ENCODE results near the gene MAP2K3. TPM values are rescaled to one million over a fixed set of nuclear protein-coding genes. Genes with fewer than 3 reads are reported as not detected.

Gene MAP2K3
- total and polyA plus RNA-seq, 4 donors, result 36.4 to 111 (median 76.7) TPM

- Histone ChIP-seq H3K27ac (ENCODE audit: low read depth in 1 of 2, low read length in 1 of 2) (no peak overlapping the region), H3K9ac (ENCODE audit: insufficient read depth in 1 of 2, low read length in 2 of 2) (no peak overlapping the region), H3K4me1 (ENCODE audit: control insufficient read depth in 5 of 5, insufficient read depth in 5 of 5, low read length in 5 of 5) (peaks cover 0 to 20% (median 3%) of the 10 kb centered on the region in 5 donors), H3K36me3 (ENCODE audit: control insufficient read depth in 4 of 4, insufficient read depth in 4 of 4, low read length in 4 of 4) (peaks cover 0 to 18% (median 1%) of the 10 kb centered on the region in 4 donors), H3K9me3 (ENCODE audit: control insufficient read depth in 4 of 4, insufficient read depth in 3 of 4, low read length in 3 of 4) (peaks cover 0 to 4% (median 0%) of the 10 kb centered on the region in 4 donors), H3K4me3 (no peak overlapping the region), H3K27me3 (ENCODE audit: control insufficient read depth in 3 of 3, insufficient read depth in 3 of 3, low read length in 2 of 3) (no peaks in the 10 kb centered on the region)
- DNase-seq, result no peak
- TF ChIP-seq, protein P1, sequence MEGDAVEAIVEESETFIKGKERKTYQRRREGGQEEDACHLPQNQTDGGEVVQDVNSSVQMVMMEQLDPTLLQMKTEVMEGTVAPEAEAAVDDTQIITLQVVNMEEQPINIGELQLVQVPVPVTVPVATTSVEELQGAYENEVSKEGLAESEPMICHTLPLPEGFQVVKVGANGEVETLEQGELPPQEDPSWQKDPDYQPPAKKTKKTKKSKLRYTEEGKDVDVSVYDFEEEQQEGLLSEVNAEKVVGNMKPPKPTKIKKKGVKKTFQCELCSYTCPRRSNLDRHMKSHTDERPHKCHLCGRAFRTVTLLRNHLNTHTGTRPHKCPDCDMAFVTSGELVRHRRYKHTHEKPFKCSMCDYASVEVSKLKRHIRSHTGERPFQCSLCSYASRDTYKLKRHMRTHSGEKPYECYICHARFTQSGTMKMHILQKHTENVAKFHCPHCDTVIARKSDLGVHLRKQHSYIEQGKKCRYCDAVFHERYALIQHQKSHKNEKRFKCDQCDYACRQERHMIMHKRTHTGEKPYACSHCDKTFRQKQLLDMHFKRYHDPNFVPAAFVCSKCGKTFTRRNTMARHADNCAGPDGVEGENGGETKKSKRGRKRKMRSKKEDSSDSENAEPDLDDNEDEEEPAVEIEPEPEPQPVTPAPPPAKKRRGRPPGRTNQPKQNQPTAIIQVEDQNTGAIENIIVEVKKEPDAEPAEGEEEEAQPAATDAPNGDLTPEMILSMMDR (IDR thresholded peaks at IDR 0.05; ENCODE audit: control extremely low read depth, extremely low read depth), result no peak
- no peak for ATAC-seq (ENCODE audit: insufficient read depth, low FRiP score)
- WGBS, 2 donors, result 64 to 70% methylated on average over 10 of the region's 10 CpGs
Observed at GRCh38 chr17:21293831-21294210, 9.3 kb downstream of the MAP2K3 start.

DNA sequence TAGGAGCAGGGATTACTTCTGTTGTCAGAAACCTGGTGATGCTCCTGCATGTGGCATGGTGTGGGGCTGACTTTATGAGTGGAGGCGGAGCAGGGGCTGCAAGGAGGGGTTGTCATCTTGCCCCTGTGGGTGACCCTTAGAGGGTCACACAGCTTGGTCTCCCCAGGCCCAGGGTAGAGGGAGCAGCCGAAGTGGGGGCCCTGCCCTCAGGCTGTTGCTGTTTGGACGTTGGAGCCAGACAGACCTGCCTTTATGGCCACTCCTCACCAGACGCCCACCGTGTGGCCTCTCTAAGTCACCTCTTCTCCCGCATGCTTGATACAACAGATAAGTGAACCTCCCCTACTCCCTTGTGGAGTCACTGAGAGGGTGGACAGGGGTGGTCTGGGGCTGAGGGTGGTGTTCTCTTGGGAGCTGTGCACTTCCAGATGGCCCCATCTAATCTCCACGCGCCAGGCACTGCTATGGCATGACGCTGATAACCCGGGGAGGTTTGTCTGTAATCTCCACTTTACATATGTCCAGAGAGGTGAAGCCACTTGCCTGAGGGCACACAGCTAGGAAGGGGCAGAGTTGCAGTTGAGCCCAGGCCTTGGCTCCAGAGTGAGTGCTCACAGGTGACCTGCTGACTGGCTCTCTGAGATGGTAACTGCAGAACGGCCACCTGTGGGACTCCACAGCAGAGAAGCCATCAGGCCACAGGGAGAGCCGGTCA lies 10.0 kb downstream of the MAP2K3 start:
- ATAC-seq (ENCODE audit: insufficient read depth, low FRiP score) (no peak), DNase-seq (no peak)
- Histone ChIP-seq H3K4me3 (no peak overlapping the region), H3K27ac (ENCODE audit: low read depth in 1 of 2, low read length in 1 of 2) (no peak overlapping the region), H3K36me3 (ENCODE audit: control insufficient read depth in 4 of 4, insufficient read depth in 4 of 4, low read length in 4 of 4) (peaks cover 0 to 24% (median 1%) of the 10 kb centered on the region in 4 donors), H3K27me3 (ENCODE audit: control insufficient read depth in 3 of 3, insufficient read depth in 3 of 3, low read length in 2 of 3) (no peaks in the 10 kb centered on the region), H3K4me1 (ENCODE audit: control insufficient read depth in 5 of 5, insufficient read depth in 5 of 5, low read length in 5 of 5) (peaks cover 0 to 14% (median 0%) of the 10 kb centered on the region in 5 donors), H3K9ac (ENCODE audit: insufficient read depth in 1 of 2, low read length in 2 of 2) (no peak overlapping the region), H3K9me3 (ENCODE audit: control insufficient read depth in 4 of 4, insufficient read depth in 3 of 4, low read length in 3 of 4) (peaks cover 0 to 4% (median 0%) of the 10 kb centered on the region in 4 donors)
- WGBS, 2 donors, result 69 to 72% methylated on average over 12 of the region's 12 CpGs
- TF ChIP-seq, protein P1 (IDR thresholded peaks at IDR 0.05; ENCODE audit: control extremely low read depth, extremely low read depth), result no peak

DNA sequence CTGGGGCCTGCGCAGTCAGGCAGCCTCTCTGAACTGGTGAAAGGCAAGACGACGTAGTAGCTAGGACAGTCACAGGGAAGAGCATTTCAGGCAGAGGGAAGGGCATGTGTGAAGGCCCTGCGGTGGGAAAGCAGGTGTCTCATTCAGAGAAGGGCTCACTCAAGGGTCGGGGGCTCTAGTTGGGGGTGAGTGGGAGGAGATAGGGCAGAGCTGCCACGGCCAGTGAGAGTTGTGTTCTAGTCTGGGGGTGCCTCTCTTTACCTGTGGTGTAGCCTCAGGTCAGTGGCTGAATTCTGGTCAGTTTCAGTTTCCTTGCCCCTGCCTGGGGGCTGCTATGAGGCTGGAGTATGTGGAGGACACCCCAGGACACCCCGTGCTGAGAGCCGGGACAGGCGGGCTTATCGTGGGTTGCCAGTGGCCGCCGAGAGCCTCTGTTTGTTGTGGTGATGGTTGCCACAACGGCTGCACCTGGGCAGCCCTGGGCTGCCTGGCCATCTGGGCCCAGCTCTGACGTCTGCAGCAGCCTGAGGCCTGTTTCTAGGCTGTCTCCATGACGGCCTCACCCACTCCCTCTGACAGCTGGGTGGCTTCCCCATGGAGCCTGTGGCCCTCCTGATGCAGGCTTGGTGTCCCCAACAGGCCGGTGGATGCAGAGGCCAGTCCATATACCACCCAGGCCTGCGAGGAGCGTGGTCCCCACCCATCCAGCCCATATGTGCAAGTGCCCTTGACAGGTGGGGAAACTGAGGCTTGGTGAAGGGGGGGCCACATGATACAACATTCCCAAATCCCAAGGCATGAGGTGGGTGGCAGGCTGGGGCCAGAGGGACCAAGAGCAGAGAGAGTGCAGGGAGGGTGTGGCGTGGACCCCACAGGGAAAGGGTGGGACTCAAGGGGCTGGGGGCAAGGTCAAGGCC lies 10.8 kb downstream of the MAP2K3 start:
- H3K4me1 ChIP-seq (ENCODE audit: control insufficient read depth in 5 of 5, insufficient read depth in 5 of 5, low read length in 5 of 5), result peaks cover 0 to 6% (median 0%) of the 10 kb centered on the region in 5 donors
- 74 to 78% methylated on average over 19 of the region's 19 CpGs for WGBS, 2 donors
- TF ChIP-seq, protein P1 (IDR thresholded peaks at IDR 0.05; ENCODE audit: control extremely low read depth, extremely low read depth), result no peak
- no peak overlapping the region for H3K9ac ChIP-seq (ENCODE audit: insufficient read depth in 1 of 2, low read length in 2 of 2)
- H3K9me3 ChIP-seq (ENCODE audit: control insufficient read depth in 4 of 4, insufficient read depth in 3 of 4, low read length in 3 of 4), result peaks cover 0 to 4% (median 0%) of the 10 kb centered on the region in 4 donors
- ATAC-seq (ENCODE audit: insufficient read depth, low FRiP score) (peak; percentile 16), DNase-seq (no peak)
- H3K36me3 ChIP-seq (ENCODE audit: control insufficient read depth in 4 of 4, insufficient read depth in 4 of 4, low read length in 4 of 4), result peaks cover 0 to 28% (median 2%) of the 10 kb centered on the region in 4 donors
- H3K4me3 ChIP-seq, result no peak overlapping the region
- no peak overlapping the region for H3K27ac ChIP-seq (ENCODE audit: low read depth in 1 of 2, low read length in 1 of 2)
- H3K27me3 ChIP-seq (ENCODE audit: control insufficient read depth in 3 of 3, insufficient read depth in 3 of 3, low read length in 2 of 3), result no peaks in the 10 kb centered on the region
